Measurements from ENCODE around the gene FAM222A. TPM values are rescaled to one million over a fixed set of nuclear protein-coding genes. Genes with fewer than 3 reads are reported as not detected.

The FAM222A gene
- total and polyA plus RNA-seq, 2 of the 4 experiments (the other 2 are of a cell fraction): under 0.01 to 0.32 TPM

GRCh38 chr12:109705291-109705690, 8.3 kb upstream of the FAM222A start:
- H2BK120ac ChIP-seq (ENCODE audit: low read depth, low read length): no peak overlapping the region

More at GRCh38 chr12:109705291-109705690, 8.3 kb upstream of the FAM222A start:
- in situ Hi-C loops (cut with MboI; ENCODE audit: low sequenced_read_pairs): no loop called here
- H2AK5ac ChIP-seq (ENCODE audit: low read depth, low read length): no peak overlapping the region
- POLR2A ChIA-PET (ENCODE audit: unreplicated experiment): no interaction called here
- intact Hi-C loops (cut with micrococcal nuclease): no loop called here
- no peak overlapping the region for H4K91ac ChIP-seq (ENCODE audit: insufficient read depth, low read depth, low read length)
- peaks cover 4% of the 10 kb centered on the region for H3K9me3 ChIP-seq (ENCODE audit: control insufficient read depth, insufficient read depth, low read length)
- H3K27ac ChIP-seq (ENCODE audit: insufficient read depth, low read length): no peak overlapping the region
- H4K5ac ChIP-seq (ENCODE audit: low read depth, low read length): no peak overlapping the region
- no peaks in the 10 kb centered on the region for H3K9me1 ChIP-seq (ENCODE audit: insufficient read depth, low read length)
- H4K8ac ChIP-seq (ENCODE audit: low read depth in 2 of 2, low read length in 2 of 2): no peak overlapping the region
- H2BK15ac ChIP-seq (ENCODE audit: low read depth, low read length): no peak overlapping the region
- H3K23ac ChIP-seq (ENCODE audit: low read depth, low read length): no peak overlapping the region
- no peak overlapping the region for H3K14ac ChIP-seq (replicated peaks; ENCODE audit: low read depth, low read length)
- H2BK5ac ChIP-seq (ENCODE audit: low read depth, low read length, poor library complexity, severe bottlenecking): no peak overlapping the region
- no peak overlapping the region for H3K4me3 ChIP-seq (ENCODE audit: insufficient read depth, low read depth, low read length)
- no peak overlapping the region for H3K56ac ChIP-seq (ENCODE audit: extremely low read depth, insufficient read depth, low read length)
- H2AK9ac ChIP-seq (replicated peaks; ENCODE audit: low read depth, low read length, poor library complexity): no peak overlapping the region
- H3K4ac ChIP-seq (ENCODE audit: low read depth, low read length): no peak overlapping the region
- dilution Hi-C loops (cut with HindIII; ENCODE audit: low sequenced_read_pairs, unreplicated experiment): no loop called here
- no peak overlapping the region for H3K4me2 ChIP-seq (ENCODE audit: low read depth, low read length)
- WGBS, 2 experiments (ENCODE audit: extremely low coverage in 2 of 2, insufficient read length in 1 of 2): 67% methylated on average over 1 of the region's 4 CpGs; no CpG with 5 or more reads in 1 of the 2 experiments
- CTCF ChIA-PET: no interaction called here
- H3K27me3 ChIP-seq (ENCODE audit: control insufficient read depth, insufficient read depth, low read length): peaks cover 32% of the 10 kb centered on the region
- H3K36me3 ChIP-seq (ENCODE audit: control insufficient read depth, insufficient read depth, low read length): no peaks in the 10 kb centered on the region
- TF ChIP-seq ELK1 (IDR thresholded peaks at IDR 0.05; ENCODE audit: borderline replicate concordance, low read depth, low read length): no peak
- no peak for TF ChIP-seq USF2 (IDR thresholded peaks at IDR 0.05; ENCODE audit: low read depth, low read length)
- no peak for TF ChIP-seq RAD21 (IDR thresholded peaks at IDR 0.05; ENCODE audit: low read length)
- no peak for TF ChIP-seq BHLHE40 (IDR thresholded peaks at IDR 0.05; ENCODE audit: low read depth, low read length)
- ATAC-seq (ENCODE audit: low read depth) (no peak), DNase-seq (no peak)
- no peak overlapping the region for H3K18ac ChIP-seq (ENCODE audit: low read depth, low read length)
- no peak overlapping the region for H2AFZ ChIP-seq (replicated peaks; ENCODE audit: low read length, poor library complexity)
- H3K79me1 ChIP-seq (ENCODE audit: low read depth in 1 of 2, low read length in 2 of 2): no peaks in the 10 kb centered on the region
- no peaks in the 10 kb centered on the region for H3K4me1 ChIP-seq (ENCODE audit: control insufficient read depth, insufficient read depth, low read length)
- no peaks in the 10 kb centered on the region for H4K20me1 ChIP-seq (ENCODE audit: insufficient read depth, low read length)
- H3K9ac ChIP-seq (ENCODE audit: low read depth, low read length): no peak overlapping the region
- no TSS peak for BruUV-seq (replicated peaks)
- no peak overlapping the region for H2BK20ac ChIP-seq (ENCODE audit: low read depth, low read length)
